Pancreas (tissue), 10 donors: ENCODE measurements around the gene POLD4. TPM values are rescaled to one million over a fixed set of nuclear protein-coding genes. Genes with fewer than 3 reads are reported as not detected.
A peak's percentile ranks its signal among the peaks of the same experiment; 100 is the strongest.

Experiments used
- ATAC-seq, 4 donors: fragments of 200-7000 bp; cut with Tn5 transposase; one replicate each; pipeline versions ENCODE4 v1.8.0 to v1.9.1; 2020; ENCODE audit warnings: mild to moderate bottlenecking in 4 of 4, moderate library complexity in 4 of 4
- DNase-seq, 6 donors: peaks; one replicate each; pipeline ENCODE4 v3.0.0-alpha.2; 2020
- FAIRE-seq: peaks from 2 replicates; lab custom pipeline; 2012; peaks lifted over from hg19 to GRCh38; lab: Jason Lieb, UNC
- H3K27ac ChIP-seq, 4 donors: fragments of 200-600 bp; sonication (generic); 1 replicate in 3 of 4; 2 replicates in 1 of 4; pipeline versions ENCODE4 v1.5.0 to v1.8.0; 2020
- H3K27me3 ChIP-seq, 4 donors: fragments of 200-600 bp; one replicate each; pipeline ENCODE4 v1.8.0; 2021
- H3K36me3 ChIP-seq, 3 donors: fragments of 200-600 bp; sonication (generic) in 1 of 3; one replicate each; pipeline versions ENCODE4 v1.5.0 to v1.8.0; 2020 to 2021
- H3K4me1 ChIP-seq, 3 donors: fragments of 200-600 bp; one replicate each; pipeline ENCODE4 v1.8.0; 2021
- H3K4me3 ChIP-seq, 4 donors: fragments of 200-600 bp; sonication (generic) in 2 of 4; one replicate each; pipeline versions ENCODE4 v1.5.0 to v1.8.0; 2020 to 2021
- H3K9me3 ChIP-seq, 4 donors: fragments of 200-600 bp; one replicate each; pipeline ENCODE4 v1.8.0; 2021
- WGBS, 2 donors: extraction: QIAGEN DNeasy Blood & Tissue Kit; methylation state at CpG; one replicate each; pipeline ENCODE4 v1.1.7; 2013; 5-methylcytosine and 5-hydroxymethylcytosine counted together
- intact Hi-C, 3 donors: fragments of 100-400 bp; cut with DNase I; formaldehyde crosslinking; loops; one replicate each; pipeline versions ENCODE4 v1.11.1 to v1.14.2; 2022
- polyA plus RNA-seq, 2 donors: library from polyadenylated mRNA; stranded (reverse); fragments of 200-250 nt; gene quantifications; one replicate each; pipeline ENCODE4 v1.2.3, GENCODE V29; 2013
- total RNA-seq, 6 donors: library from RNA; stranded (reverse); fragmentation: NEBNext Ultra II Directional in 4 of 6; extraction: Animal tissue kit (Norgen Biotek cat#: 25700) in 4 of 6; gene quantifications; one replicate each; pipeline versions ENCODE4 v1.2.1 to v1.2.4, GENCODE V29; 2021 to 2023
- TF ChIP-seq, protein P1 (sequence below), 4 donors: fragments of 200-600 bp; sonication (generic) in 3 of 4; IDR thresholded peaks; one replicate each; pipeline versions ENCODE4 v1.5.0 to v1.8.0; 2021; ENCODE audit warnings: antibody characterized with exemption in 4 of 4
- donor health status: healthy with polysubstance abuse.
- donor health status: DM: no; HTN: no; CAD: no; lungs with moderate emphysema.
- donor health status: DM: no; HTN: no; CAD: no.
- donor health status: control.
- donor health status: control.
- donor health status: Bipolar disorder and iron deficiency.
- donor health status: DM: yes; HTN: yes; CAD: no.
- donor health status: DM: no; HTN: no; CAD: no.
- donor health status: DM: no; HTN: no; CAD: no.
- donor health status: DM: yes; HTN: yes; CAD: no.

POLD4 gene
- total and polyA plus RNA-seq, 8 donors: 35.0 to 99.3 (median 46.0) TPM

DNA sequence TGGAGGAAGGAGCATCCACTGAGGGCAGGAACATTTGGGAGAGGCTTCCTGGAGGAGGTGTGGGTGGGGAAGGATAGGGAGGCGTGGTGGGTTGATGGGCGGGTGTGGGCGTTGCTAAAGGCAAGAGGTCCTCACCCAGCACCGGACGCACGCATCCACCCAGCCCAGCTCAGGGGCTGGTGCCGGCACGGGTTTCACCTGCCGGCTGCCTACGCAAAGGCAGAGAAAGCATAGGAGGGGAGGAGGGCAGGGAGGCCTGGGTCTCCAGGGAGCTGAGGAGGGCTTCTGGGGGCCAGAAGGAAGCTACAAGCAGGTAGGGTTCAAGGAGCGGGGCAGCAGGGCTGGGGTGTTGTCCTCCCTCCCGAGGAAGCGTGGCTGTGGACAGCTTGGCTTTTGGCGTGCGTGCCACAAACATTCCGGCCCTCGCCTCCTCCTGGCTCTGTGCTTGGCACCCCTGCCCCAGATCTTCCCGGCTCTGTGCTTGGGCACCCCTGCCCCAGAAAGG, 42.2 kb downstream of the POLD4 start:
- intact Hi-C loops: loop anchor here in 2 of 3 donors (5.0 to 10.0 kb wide), 2 partner anchors 44 to 226 kb away; partner anchors contain the start of gene GRK2 (in 2 of the 2)
- Histone ChIP-seq H3K4me3 (no peak overlapping the region), H3K36me3 (peaks cover 0 to 15% (median 0%) of the 10 kb centered on the region in 3 donors), H3K9me3 (no peaks in the 10 kb centered on the region), H3K27ac (no peak overlapping the region), H3K4me1 (no peaks in the 10 kb centered on the region), H3K27me3 (no peaks in the 10 kb centered on the region)
- no peak for FAIRE-seq
- peak in 1 of 6 donors; percentile 69 for DNase-seq
- TF ChIP-seq, protein P1, sequence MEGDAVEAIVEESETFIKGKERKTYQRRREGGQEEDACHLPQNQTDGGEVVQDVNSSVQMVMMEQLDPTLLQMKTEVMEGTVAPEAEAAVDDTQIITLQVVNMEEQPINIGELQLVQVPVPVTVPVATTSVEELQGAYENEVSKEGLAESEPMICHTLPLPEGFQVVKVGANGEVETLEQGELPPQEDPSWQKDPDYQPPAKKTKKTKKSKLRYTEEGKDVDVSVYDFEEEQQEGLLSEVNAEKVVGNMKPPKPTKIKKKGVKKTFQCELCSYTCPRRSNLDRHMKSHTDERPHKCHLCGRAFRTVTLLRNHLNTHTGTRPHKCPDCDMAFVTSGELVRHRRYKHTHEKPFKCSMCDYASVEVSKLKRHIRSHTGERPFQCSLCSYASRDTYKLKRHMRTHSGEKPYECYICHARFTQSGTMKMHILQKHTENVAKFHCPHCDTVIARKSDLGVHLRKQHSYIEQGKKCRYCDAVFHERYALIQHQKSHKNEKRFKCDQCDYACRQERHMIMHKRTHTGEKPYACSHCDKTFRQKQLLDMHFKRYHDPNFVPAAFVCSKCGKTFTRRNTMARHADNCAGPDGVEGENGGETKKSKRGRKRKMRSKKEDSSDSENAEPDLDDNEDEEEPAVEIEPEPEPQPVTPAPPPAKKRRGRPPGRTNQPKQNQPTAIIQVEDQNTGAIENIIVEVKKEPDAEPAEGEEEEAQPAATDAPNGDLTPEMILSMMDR (IDR thresholded peaks at IDR 0.05): no peak
- WGBS, 2 donors: 86 to 89% methylated on average over 15 to 18 of the region's 18 CpGs
- no peak for ATAC-seq

DNA sequence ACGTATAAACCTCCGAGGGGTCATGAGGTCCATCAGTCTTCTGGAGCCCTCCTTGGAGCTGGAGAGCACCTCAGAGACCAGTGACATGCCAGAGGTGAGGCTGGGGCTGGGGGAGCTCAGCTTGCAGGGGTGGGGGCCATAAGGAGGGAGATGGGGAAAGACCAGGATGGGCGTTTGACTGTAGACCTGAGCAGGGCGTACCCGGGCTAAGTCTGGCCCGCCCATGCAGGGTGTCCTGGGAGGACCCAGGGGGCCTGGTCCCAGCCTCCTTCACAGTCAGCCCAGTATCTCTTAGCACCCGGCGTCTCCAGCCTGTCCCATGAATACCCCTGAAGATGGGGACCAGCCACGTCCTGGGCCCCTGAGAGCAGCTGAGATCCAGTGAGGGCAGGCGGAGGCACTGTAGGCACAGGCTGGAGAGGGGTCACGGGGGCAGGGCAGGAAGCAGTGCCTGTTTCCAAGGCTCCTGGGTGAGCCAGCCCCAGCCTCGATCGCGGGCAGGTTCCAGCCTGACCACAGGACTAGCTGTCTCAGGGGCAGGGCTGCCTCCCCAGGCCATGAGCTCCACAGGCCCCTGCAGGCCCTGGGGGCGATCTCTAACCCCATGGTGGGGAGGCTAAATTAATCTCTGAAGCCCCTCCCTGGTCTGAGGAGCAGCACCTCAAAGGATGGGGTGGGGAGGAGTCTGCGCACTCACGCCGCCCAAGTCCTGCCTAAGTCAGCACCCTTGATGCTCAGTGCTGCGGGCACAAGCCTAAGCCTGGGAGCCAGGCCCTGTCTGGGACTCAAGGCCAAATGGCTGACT, 42.9 kb downstream of the POLD4 start:
- Histone ChIP-seq H3K4me3 (no peak overlapping the region), H3K4me1 (no peaks in the 10 kb centered on the region), H3K9me3 (no peaks in the 10 kb centered on the region), H3K27me3 (no peaks in the 10 kb centered on the region), H3K27ac (no peak overlapping the region), H3K36me3 (peaks cover 0 to 15% (median 0%) of the 10 kb centered on the region in 3 donors)
- ATAC-seq: no peak
- FAIRE-seq: no peak
- TF ChIP-seq, protein P1 (IDR thresholded peaks at IDR 0.05): no peak
- peak in 1 of 6 donors; percentile 76 for DNase-seq
- WGBS, 2 donors: 92% methylated on average over 17 to 19 of the region's 19 CpGs
- intact Hi-C loops: loop anchor here in 2 of 3 donors (5.0 to 10.0 kb wide), 2 partner anchors 43 to 226 kb away; partner anchors contain the start of gene GRK2 (in 2 of the 2)

DNA sequence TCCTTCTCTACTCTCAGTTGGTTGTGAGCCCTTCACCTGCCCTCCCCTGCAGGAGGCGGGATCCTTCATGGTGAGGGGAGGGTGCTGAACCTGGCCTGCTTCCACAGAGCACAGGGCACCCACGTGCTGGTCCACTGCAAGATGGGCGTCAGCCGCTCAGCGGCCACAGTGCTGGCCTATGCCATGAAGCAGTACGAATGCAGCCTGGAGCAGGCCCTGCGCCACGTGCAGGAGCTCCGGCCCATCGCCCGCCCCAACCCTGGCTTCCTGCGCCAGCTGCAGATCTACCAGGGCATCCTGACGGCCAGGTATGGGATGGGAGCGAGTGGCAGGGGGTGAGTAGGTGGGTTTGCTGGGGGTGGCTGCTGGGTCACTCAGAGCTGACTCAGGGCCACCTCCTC, 43.7 kb downstream of the POLD4 start:
- H3K27ac ChIP-seq: no peak overlapping the region
- H3K9me3 ChIP-seq: no peaks in the 10 kb centered on the region
- DNase-seq (peak in 2 of 6 donors; percentile 33 to 68), ATAC-seq (no peak), FAIRE-seq (no peak)
- TF ChIP-seq, protein P1 (IDR thresholded peaks at IDR 0.05): no peak
- H3K36me3 ChIP-seq: peaks cover 0 to 15% (median 0%) of the 10 kb centered on the region in 3 donors
- 91 to 92% methylated on average over 14 of the region's 14 CpGs for WGBS, 2 donors
- no peak overlapping the region for H3K4me3 ChIP-seq
- H3K27me3 ChIP-seq: no peaks in the 10 kb centered on the region
- intact Hi-C loops: loop anchor here in 2 of 3 donors (5.0 to 10.0 kb wide), 2 partner anchors 42 to 225 kb away; partner anchors contain the start of gene GRK2 (in 2 of the 2)
- peaks cover 0 to 1% (median 0%) of the 10 kb centered on the region in 3 donors for H3K4me1 ChIP-seq

DNA sequence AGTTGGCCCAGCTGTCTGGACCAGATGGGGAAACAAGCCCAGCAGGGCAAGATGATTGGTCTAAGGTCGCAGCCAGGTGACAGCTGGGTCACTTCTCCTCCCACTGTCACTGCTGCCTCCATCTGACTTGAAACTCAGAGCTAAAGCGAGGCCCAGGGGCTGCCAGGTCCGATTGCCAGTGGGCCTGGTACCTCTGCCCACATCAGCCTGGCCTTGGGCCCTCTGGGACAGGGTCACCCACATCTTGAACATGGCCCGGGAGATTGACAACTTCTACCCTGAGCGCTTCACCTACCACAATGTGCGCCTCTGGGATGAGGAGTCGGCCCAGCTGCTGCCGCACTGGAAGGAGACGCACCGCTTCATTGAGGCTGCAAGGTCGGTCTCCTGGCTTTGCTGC, 44.2 kb downstream of the POLD4 start:
- no peaks in the 10 kb centered on the region for H3K9me3 ChIP-seq
- H3K36me3 ChIP-seq: peaks cover 0 to 15% (median 0%) of the 10 kb centered on the region in 3 donors
- TF ChIP-seq, protein P1 (IDR thresholded peaks at IDR 0.05): no peak
- no peaks in the 10 kb centered on the region for H3K27me3 ChIP-seq
- intact Hi-C loops: no loop called here
- ATAC-seq: no peak
- H3K27ac ChIP-seq: no peak overlapping the region
- H3K4me1 ChIP-seq: peaks cover 0 to 6% (median 0%) of the 10 kb centered on the region in 3 donors
- no peak for FAIRE-seq
- WGBS, 2 donors: 95 to 96% methylated on average over 11 of the region's 11 CpGs
- DNase-seq: no peak
- no peak overlapping the region for H3K4me3 ChIP-seq
